ENCODE data around the gene DGLUCY.

- TF ChIP-seq CSDC2 (CRISPR knock-in tag; IDR thresholded peaks at IDR 0.05) (no peak), ZFP30 (CRISPR knock-in tag; IDR thresholded peaks at IDR 0.05) (no peak), ZNF70 (CRISPR knock-in tag; IDR thresholded peaks at IDR 0.05) (no peak), OSR1 (CRISPR knock-in tag; IDR thresholded peaks at IDR 0.05) (no peak), POU6F1 (CRISPR knock-in tag; IDR thresholded peaks at IDR 0.05; ENCODE audit: borderline replicate concordance, low read depth) (no peak), ESRRG (CRISPR knock-in tag; IDR thresholded peaks at IDR 0.05) (no peak), ARNTL (CRISPR knock-in tag; IDR thresholded peaks at IDR 0.05; ENCODE audit: borderline replicate concordance, low read depth) (no peak), PATZ1 (CRISPR knock-in tag; IDR thresholded peaks at IDR 0.05; ENCODE audit: borderline replicate concordance) (no peak), CREB5 (CRISPR knock-in tag; IDR thresholded peaks at IDR 0.05; ENCODE audit: low read depth) (no peak), BACH2 (CRISPR knock-in tag; IDR thresholded peaks at IDR 0.05; ENCODE audit: borderline replicate concordance) (no peak)
Observed at GRCh38 chr14:91228112-91229004, 114.5 kb downstream of the DGLUCY start.

Data from SK-N-SH treated with all-trans-retinoic acid at 6 μM for 48 hours (cell line).